ENCODE results near the gene TMEM62. TPM values are rescaled to one million over a fixed set of nuclear protein-coding genes. Genes with fewer than 3 reads are reported as not detected.

TMEM62 gene
- total RNA-seq, 6 experiments from 2014 or later: 7.6 to 17.1 (median 9.6) TPM

DNA sequence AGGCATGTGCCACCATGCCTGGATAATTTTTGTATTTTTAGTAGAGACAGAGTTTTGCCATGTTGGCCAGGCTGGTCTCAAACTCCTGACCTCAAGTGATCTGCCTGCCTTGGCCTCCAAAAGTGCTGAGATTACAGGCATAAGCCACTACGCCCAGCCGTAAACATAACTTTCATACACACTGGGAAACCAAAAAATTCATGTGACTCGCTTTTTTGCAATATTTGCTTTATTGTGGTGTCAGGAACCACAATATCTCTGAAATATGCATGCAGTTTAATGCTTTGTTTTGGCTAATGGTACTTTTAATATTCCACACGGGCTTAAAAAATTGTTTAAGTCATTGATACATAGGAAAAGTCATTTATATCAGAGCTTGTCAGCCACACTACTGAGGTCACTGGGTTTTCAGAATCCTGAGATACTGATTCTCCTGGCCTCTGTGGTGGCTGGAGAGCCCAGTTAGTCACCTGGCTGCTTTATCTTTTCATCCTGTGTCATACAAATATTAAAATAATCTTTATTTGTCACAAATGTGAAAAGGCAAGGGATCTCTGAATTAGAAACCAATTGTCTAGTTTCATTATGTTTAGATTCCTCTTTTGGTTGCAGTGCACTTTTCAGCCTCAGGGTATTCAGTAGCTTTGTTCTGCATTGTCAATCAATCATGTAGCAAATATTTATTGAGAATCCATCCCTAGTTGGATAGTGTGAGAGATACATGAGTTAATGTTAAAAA lies 10.0 kb downstream of the TMEM62 start:
- 88% methylated on average over 4 of the region's 4 CpGs for WGBS (ENCODE audit: insufficient coverage, low coverage, low lambda C conversion rate, missing lambda C conversion rate)
- ATAC-seq (no peak), DNase-seq (no peak)
- Histone ChIP-seq H3K36me3 (peaks cover 0 to 20% (median 16%) of the 10 kb centered on the region in 4 donors), H3K4me1 (no peaks in the 10 kb centered on the region), H3K27ac (no peak overlapping the region), H3K9me3 (no peaks in the 10 kb centered on the region), H3K27me3 (no peaks in the 10 kb centered on the region), H3K4me3 (no peak overlapping the region)
- intact Hi-C loops (cut with DNase I): no loop called here
- TF ChIP-seq CTCF (IDR thresholded peaks at IDR 0.05): no peak

DNA sequence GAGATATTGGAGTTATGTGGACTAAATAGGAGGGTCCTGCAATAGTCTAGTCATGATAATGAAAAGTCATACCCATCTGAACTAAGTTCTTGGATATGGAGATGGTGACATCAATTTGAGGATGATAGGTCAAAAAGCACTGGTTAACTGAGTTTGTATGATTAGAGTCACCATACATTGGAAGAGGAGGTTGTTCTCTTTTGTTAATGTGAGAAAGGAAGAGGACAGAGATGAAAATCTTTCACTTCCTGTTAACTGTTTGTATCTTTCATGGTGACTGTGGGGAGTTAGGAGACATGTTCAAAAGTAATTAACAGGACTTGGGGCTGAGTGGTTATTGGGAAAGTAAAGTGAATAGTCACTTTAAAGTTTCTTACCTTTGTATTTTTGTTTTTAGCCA lies 11.1 kb downstream of the TMEM62 start:
- H3K4me3 ChIP-seq: no peak overlapping the region
- H3K9me3 ChIP-seq: no peaks in the 10 kb centered on the region
- H3K36me3 ChIP-seq: peaks cover 0 to 23% (median 13%) of the 10 kb centered on the region in 4 donors
- ATAC-seq: no peak
- no peak for DNase-seq
- H3K27me3 ChIP-seq: no peaks in the 10 kb centered on the region
- no peak for TF ChIP-seq POLR2A (IDR thresholded peaks at IDR 0.05)
- no peak for TF ChIP-seq CTCF (IDR thresholded peaks at IDR 0.05)
- no peaks in the 10 kb centered on the region for H3K4me1 ChIP-seq
- intact Hi-C loops (cut with DNase I): no loop called here
- no peak overlapping the region for H3K27ac ChIP-seq

- no peak for ATAC-seq
- Histone ChIP-seq H3K36me3 (peaks cover 0 to 25% (median 11%) of the 10 kb centered on the region in 4 donors), H3K27ac (no peak overlapping the region), H3K9me3 (no peaks in the 10 kb centered on the region), H3K4me1 (no peaks in the 10 kb centered on the region), H3K27me3 (no peaks in the 10 kb centered on the region), H3K4me3 (no peak overlapping the region)
- DNase-seq: no peak
- TF ChIP-seq POLR2A (IDR thresholded peaks at IDR 0.05) (no peak), CTCF (IDR thresholded peaks at IDR 0.05) (no peak)
- 89% methylated on average over 5 of the region's 5 CpGs for WGBS (ENCODE audit: insufficient coverage, low coverage, low lambda C conversion rate, missing lambda C conversion rate)
- intact Hi-C loops (cut with DNase I): no loop called here
Measured at GRCh38 chr15:43146184-43146583, 12.8 kb downstream of the TMEM62 start.

GRCh38 chr15:43150191-43150929 lies 17.0 kb downstream of the TMEM62 start:
- ATAC-seq: no peak
- Histone ChIP-seq H3K4me3 (no peak overlapping the region), H3K27me3 (no peaks in the 10 kb centered on the region), H3K9me3 (no peaks in the 10 kb centered on the region), H3K36me3 (peaks cover 0 to 30% (median 12%) of the 10 kb centered on the region in 4 donors), H3K27ac (no peak overlapping the region), H3K4me1 (no peaks in the 10 kb centered on the region)
- no peak for DNase-seq
- intact Hi-C loops (cut with DNase I): no loop called here
- TF ChIP-seq POLR2A (IDR thresholded peaks at IDR 0.05): no peak
- no peak for TF ChIP-seq CTCF (IDR thresholded peaks at IDR 0.05)
- WGBS (ENCODE audit: insufficient coverage, low coverage, low lambda C conversion rate, missing lambda C conversion rate): 80% methylated on average over 5 of the region's 5 CpGs

All from right lobe of liver (tissue), 6 donors.